Smooth muscle cell (in vitro differentiated cells): ENCODE measurements around the gene KCNK3. TPM values are rescaled to one million over a fixed set of nuclear protein-coding genes. Genes with fewer than 3 reads are reported as not detected.

ENCODE experiments used
- DNase-seq: peaks from one replicate; lab custom pipeline; 2025; ENCODE audit not compliant: unreplicated experiment; lab: John Stamatoyannopoulos, UW
- H2AFZ ChIP-seq: fragments of 200-600 bp; sonication (generic); 2 replicates; pipeline ENCODE4 v1.6.0; 2016; ENCODE audit warnings: antibody characterized with exemption, low read depth, mild to moderate bottlenecking
- H3F3A ChIP-seq: fragments of 200-600 bp; sonication (generic); 2 replicates; pipeline ENCODE4 v1.6.0; 2017; ENCODE audit warnings: antibody characterized with exemption, low read depth
- H3K27ac ChIP-seq: fragments of 200-600 bp; sonication (generic); 2 replicates; pipeline ENCODE4 v1.5.1; 2016; ENCODE audit warnings: low read depth, mild to moderate bottlenecking
- H3K27me3 ChIP-seq: fragments of 200-600 bp; sonication (generic); 2 replicates; pipeline ENCODE4 v1.6.1; 2016; ENCODE audit warnings: low read depth, mild to moderate bottlenecking
- H3K36me3 ChIP-seq: fragments of 200-600 bp; sonication (generic); 2 replicates; pipeline ENCODE4 v1.5.1; 2016; ENCODE audit warnings: low read depth
- H3K4me1 ChIP-seq: fragments of 200-600 bp; sonication (generic); 2 replicates; pipeline ENCODE4 v1.5.1; 2016; ENCODE audit warnings: low read depth
- H3K4me2 ChIP-seq: fragments of 200-600 bp; sonication (generic); 2 replicates; pipeline ENCODE4 v1.6.0; 2016; ENCODE audit warnings: mild to moderate bottlenecking
- H3K4me3 ChIP-seq: fragments of 200-600 bp; sonication (generic); 2 replicates; pipeline ENCODE4 v1.5.1; 2016; ENCODE audit warnings: mild to moderate bottlenecking
- H3K79me2 ChIP-seq: fragments of 200-600 bp; sonication (generic); 2 replicates; pipeline ENCODE4 v1.6.0; 2016; ENCODE audit warnings: low read depth, mild to moderate bottlenecking
- H3K9ac ChIP-seq: fragments of 200-600 bp; sonication (generic); 2 replicates; pipeline ENCODE4 v1.6.0; 2016; ENCODE audit warnings: low read depth
- H3K9me3 ChIP-seq: fragments of 200-600 bp; sonication (generic); replicated peaks from 2 replicates; pipeline ENCODE4 v1.5.1; 2016; ENCODE audit warnings: low read depth
- H4K20me1 ChIP-seq: fragments of 200-600 bp; sonication (generic); 2 replicates; pipeline ENCODE4 v1.6.0; 2016; ENCODE audit warnings: low read depth
- CTCF ChIP-seq: fragments of 200-600 bp; sonication (generic); IDR thresholded peaks from 2 replicates; pipeline ENCODE4 v1.5.1; 2017; ENCODE audit warnings: borderline replicate concordance, mild to moderate bottlenecking, antibody characterized with exemption; ENCODE audit not compliant: insufficient read depth, poor library complexity, severe bottlenecking
- WGBS: methylation state at CpG from one replicate; pipeline ENCODE4 v1.1.7; 2016; ENCODE audit warnings: low lambda C conversion rate; 5-methylcytosine and 5-hydroxymethylcytosine counted together
- polyA plus RNA-seq: library from polyadenylated mRNA; unstranded; fragments of >200 nt; fragmentation: Nextera tagmentation; extraction: Ambion mirVana; gene quantifications from 2 replicates; pipeline ENCODE4 v1.2.1, GENCODE V29; 2016
- total RNA-seq: library from RNA; depleted of rRNA; stranded (reverse); fragments of >200 nt; gene quantifications from 2 replicates; pipeline ENCODE4 v1.2.3, GENCODE V29; 2014

Gene KCNK3
- total and polyA plus RNA-seq, 2 experiments from 2014 or later: 1.1 to 7.5 TPM

- no peak for TF ChIP-seq CTCF
- Histone ChIP-seq H3K79me2 (peaks cover 31% of the 10 kb centered on the region), H4K20me1 (peaks cover 32% of the 10 kb centered on the region), H3K4me3 (no peak overlapping the region), H3K9me3 (no peaks in the 10 kb centered on the region), H2AFZ (no peak overlapping the region), H3K4me2 (no peak overlapping the region), H3K9ac (no peak overlapping the region), H3K27ac (no peak overlapping the region), H3F3A (peaks cover 6% of the 10 kb centered on the region), H3K27me3 (no peaks in the 10 kb centered on the region), H3K36me3 (no peaks in the 10 kb centered on the region), H3K4me1 (peaks cover 8% of the 10 kb centered on the region)
- DNase-seq: no peak
- WGBS: 97% methylated on average over 10 of the region's 10 CpGs
Measured at GRCh38 chr2:26763019-26763418, 70.5 kb downstream of the KCNK3 start.

- 2% methylated on average over 59 of the region's 68 CpGs for WGBS
- no peaks in the 10 kb centered on the region for H3K36me3 ChIP-seq
- no peaks in the 10 kb centered on the region for H3K9me3 ChIP-seq
- peak within 1 kb of the TSS; percentile 83 for H3K4me3 ChIP-seq
- H3K79me2 ChIP-seq: peaks cover 41% of the 10 kb centered on the region
- H2AFZ ChIP-seq: peak within 1 kb of the TSS; percentile 90
- H3K27ac ChIP-seq: peak within 1 kb of the TSS; percentile 60
- TF ChIP-seq CTCF: no peak
- H3K9ac ChIP-seq: peak within 1 kb of the TSS; percentile 88
- H3K27me3 ChIP-seq: no peaks in the 10 kb centered on the region
- H3F3A ChIP-seq: peaks cover 6% of the 10 kb centered on the region
- peaks cover 8% of the 10 kb centered on the region for H3K4me1 ChIP-seq
- H3K4me2 ChIP-seq: peak within 1 kb of the TSS; percentile 93
- peak; percentile 42 for DNase-seq
- peaks cover 45% of the 10 kb centered on the region for H4K20me1 ChIP-seq
Measured at GRCh38 chr2:26764078-26764887, 71.8 kb downstream of the KCNK3 start, which contains the start of gene SLC35F6. SLC35F6 (plus strand) TSS chr2:26764284; CDS start chr2:26764350, 66 bp downstream.

- H2AFZ ChIP-seq: peak overlapping the region; percentile 90
- H4K20me1 ChIP-seq: peaks cover 51% of the 10 kb centered on the region
Measured at GRCh38 chr2:26764906-26765305, 72.4 kb downstream of the KCNK3 start.

More at GRCh38 chr2:26764906-26765305, 72.4 kb downstream of the KCNK3 start:
- H3K9me3 ChIP-seq: no peaks in the 10 kb centered on the region
- H3F3A ChIP-seq: peaks cover 6% of the 10 kb centered on the region
- H3K36me3 ChIP-seq: no peaks in the 10 kb centered on the region
- peak overlapping the region; percentile 93 for H3K4me2 ChIP-seq
- DNase-seq: no peak
- no peaks in the 10 kb centered on the region for H3K27me3 ChIP-seq
- TF ChIP-seq CTCF: no peak
- peak overlapping the region; percentile 83 for H3K4me3 ChIP-seq
- peak overlapping the region; percentile 60 for H3K27ac ChIP-seq
- peak overlapping the region; percentile 88 for H3K9ac ChIP-seq
- peaks cover 8% of the 10 kb centered on the region for H3K4me1 ChIP-seq
- 25% methylated on average over 3 of the region's 3 CpGs for WGBS
- H3K79me2 ChIP-seq: peaks cover 41% of the 10 kb centered on the region
